GM19467 (cell line): Measurements from ENCODE around the gene CD1C.
A peak's percentile ranks its signal among the peaks of the same experiment; 100 is the strongest.
"Not testable (repeated sequence)": the region's sequence is repeated elsewhere in the genome, so short reads cannot be mapped to it uniquely, and the experiment has no call there.

ENCODE experiments used
- ATAC-seq: cut with Tn5 transposase; IDR thresholded peaks from one replicate; pipeline ENCODE4 v1.9.1; 2021; ENCODE audit warnings: mild to moderate bottlenecking, moderate library complexity; ENCODE audit not compliant: unreplicated experiment

The CD1C gene

DNA sequence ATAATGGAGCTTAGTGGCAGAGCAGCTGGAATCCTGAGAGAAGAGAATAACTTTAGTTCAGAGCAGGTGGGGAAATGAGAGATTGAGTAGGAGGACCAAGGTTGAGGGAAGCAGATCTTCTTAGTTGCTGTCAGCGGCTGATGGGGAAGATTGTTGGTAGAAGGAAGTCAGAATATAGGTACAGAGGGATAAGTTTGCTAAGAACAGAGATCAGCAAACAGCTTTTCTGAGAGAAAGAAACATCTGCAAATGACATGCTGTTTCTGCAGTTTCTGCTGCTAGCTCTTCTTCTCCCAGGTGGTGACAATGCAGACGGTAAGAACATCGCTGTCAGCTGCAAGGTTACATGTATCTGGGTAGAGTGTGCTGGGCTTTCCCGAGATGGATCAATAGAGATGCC is at the start of gene CD1C:
Gene CD1C, plus strand, starts transcription at position 113 of the 400 bp plus-strand sequence. Its CDS starts 142 bp downstream, at position 255.
- no peak for ATAC-seq

DNA sequence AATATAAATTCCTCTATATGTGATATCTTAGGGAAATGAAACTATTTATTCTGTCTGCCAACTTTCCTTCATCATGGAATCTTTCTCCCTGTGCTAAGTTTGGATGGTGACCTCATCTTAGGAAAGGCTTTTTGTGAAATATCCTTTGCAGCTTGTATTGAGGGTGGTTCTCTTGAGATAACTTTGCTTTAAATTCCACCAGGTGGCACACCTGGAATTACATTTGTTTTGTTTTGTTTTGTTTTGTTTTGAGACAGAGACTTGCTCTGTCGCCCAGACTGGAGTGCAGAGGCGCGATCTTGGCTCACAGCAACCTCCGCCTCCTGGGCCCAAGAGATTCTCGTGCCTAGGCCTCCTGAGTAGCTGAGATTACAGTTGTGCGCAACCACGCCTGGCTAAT is 43.1 kb upstream of the CD1C start:
- no peak for ATAC-seq

DNA sequence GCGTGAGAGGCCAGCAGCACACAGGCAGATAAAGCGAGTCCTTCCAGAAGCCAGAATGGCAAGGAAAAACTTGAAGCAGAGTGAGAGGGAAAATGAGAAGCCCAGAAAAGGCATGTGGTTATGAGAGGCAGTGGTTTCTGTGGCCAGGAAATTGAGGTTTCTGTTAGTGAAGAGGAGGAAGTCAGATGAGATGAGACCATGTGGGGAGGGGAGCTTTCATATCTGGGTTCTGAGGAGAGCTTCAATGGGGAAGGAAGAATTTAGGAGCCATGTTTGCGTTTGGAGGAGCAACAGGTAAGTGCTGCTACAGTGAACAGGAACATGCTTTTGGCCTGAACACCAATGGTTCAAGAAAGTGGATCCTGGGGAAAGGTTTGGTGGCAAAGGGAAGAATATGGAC is 41.6 kb upstream of the CD1C start:
- peak; percentile 69 for ATAC-seq

DNA sequence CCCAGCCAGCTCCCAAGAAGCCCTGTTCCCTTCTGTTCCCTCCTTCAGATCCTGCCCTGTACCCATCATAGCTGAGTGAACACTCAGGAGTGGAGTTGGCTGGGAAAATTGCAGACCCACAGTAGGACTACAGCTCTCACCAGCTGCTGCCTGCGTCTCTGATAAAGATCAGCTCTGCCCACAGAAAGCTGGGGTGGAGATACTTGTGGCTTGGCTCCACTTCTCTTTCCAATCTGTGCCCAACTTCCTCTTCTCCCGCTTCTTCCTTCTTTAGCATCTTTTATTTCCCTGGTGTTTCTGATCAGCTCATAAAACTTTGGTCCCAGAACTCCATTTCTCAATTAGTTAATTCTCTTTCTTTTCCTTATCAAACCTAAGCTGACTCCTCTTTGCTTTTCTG is 41.0 kb upstream of the CD1C start:
- ATAC-seq, result no peak

DNA sequence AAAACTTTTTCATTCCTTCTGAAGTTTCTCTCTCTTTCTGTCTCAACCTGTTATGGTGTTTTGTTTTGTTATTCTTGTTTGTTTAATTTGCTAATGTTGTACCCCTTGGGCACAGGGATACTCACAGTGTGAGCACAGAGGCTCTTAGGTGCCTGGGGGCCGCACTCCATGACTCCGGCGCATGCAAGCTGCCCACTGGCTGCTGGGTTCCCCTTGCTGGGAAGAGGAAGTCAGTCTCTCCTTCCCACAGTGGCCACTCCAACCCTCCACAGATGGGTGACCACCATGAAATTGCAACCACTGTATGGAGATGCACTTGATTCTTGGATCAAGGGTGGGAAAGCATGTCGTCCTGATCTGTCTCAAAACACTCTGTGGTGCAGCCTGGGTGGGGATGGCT is 40.1 kb upstream of the CD1C start:
- no peak for ATAC-seq

DNA sequence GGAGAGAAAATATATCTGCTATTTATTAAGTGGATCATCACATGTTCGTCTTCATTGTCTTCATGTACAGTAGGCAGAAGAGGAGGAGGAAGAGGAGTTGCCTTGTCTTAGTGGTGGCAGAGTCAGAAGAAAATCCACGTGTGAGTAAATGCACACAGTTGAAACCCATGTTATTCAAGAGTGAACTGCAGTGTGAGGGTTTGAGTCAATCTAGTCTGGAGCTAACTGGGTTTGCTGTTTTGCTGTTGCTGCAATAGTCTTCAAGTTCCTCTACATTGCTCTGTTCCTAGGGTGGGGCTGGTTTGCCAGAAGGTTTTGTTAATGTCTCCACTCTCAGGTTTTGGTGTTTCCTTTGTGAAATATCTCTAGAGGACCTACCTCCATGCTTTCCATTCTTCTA is 38.6 kb upstream of the CD1C start:
- ATAC-seq, result no peak

DNA sequence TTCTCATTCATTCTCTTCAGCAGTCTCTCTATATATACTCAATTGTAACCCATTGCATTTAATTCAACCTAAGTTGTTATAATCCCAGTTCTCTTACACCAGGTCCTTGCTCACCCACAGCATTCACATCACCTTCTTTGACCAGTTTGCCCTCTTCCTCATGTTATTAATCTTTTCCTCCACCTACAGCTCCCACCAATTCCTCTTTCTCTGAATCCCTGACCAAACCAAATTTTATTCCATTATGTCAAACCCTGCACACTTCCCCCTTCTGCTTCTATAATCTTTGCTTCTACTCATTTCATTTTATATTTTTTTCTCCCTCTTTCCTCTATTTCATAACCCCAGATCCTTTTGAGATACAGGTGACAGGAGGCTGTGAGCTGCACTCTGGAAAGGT is 34.1 kb upstream of the CD1C start:
- no peak for ATAC-seq

DNA sequence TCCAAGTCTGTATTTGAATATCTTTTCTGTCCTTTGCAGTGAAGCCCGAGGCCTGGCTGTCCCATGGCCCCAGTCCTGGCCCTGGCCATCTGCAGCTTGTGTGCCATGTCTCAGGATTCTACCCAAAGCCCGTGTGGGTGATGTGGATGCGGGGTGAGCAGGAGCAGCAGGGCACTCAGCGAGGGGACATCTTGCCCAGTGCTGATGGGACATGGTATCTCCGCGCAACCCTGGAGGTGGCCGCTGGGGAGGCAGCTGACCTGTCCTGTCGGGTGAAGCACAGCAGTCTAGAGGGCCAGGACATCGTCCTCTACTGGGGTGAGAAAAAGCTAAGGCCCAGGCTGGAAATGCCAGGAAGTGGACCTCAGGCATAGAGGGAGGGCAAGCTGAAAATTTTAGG is 33.0 kb upstream of the CD1C start:
- not testable (repeated sequence) for ATAC-seq

DNA sequence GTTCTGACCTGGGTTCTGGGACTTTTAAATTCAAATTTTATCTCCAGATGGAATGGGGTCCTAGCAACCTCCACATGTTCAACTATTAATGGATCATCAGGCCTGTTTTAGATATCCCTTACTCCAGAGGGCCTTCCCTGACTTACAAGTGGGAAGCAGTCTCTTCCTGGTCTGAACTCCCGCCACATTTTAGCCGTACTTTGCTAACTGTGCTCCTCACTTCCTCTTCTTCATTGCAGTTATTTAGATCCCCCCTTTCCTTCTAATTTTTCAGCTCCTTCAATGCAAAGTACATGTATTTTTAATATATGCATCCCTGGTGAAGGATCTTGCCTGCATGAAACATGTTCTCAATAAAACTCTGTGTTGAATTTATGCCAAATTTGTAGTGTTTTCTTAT is 31.8 kb upstream of the CD1C start:
- ATAC-seq, result no peak

DNA sequence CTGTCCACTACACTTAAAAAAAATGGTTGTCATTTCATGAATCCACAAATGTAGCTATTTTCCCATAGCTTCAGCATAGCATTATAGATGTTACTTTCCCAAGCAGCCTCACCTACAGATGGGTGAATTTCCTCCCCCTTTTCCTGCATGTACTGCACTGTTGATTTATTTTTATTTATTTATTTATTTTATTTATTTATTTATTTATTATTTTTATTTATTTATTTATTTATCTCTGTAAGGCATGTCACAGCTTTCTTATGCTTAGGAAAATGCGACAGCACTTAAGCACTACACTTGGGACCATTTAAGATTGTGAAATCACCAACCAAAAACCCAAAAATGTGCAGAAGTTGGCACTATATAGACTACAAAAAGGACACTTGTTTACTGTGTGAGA is 30.6 kb upstream of the CD1C start:
- ATAC-seq, result no peak

DNA sequence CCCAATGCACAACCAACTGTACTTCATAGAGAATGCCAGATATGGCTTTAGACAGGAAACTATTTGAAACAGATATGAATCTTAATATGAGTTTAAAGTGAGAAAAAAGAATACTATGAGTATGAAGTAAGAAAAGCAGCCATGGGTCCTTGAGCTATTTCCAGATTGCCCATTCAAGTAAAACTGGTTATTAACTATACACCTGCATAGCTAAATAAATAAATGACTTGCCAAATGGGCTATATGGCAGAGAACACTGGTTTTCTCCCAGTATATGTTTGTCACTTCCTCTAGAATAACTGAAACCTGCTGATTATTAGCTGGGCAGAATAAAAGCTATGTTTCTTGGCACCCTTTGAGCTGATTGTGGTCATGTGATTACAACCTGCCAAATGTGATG is 17.0 kb upstream of the CD1C start:
- no peak for ATAC-seq

DNA sequence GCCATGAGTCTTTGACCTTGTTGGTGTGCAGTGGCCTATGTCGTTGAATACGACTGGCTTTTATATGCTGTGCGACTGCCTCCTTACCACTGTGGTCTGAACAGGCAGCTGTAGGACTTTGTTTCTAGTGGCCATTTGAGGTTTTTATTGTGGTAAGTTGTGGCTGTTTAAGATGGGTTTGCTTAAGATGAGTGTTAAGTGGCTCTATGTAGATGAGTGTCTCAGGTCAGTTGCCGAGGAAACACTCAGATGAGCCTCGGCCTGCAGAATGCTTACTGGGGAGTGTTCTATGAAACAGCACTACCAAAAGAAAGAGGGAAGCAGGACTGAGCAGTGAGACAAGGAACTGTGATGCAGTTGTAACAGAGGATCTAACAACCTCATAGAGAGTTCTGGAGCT is 14.9 kb upstream of the CD1C start:
- no peak for ATAC-seq

DNA sequence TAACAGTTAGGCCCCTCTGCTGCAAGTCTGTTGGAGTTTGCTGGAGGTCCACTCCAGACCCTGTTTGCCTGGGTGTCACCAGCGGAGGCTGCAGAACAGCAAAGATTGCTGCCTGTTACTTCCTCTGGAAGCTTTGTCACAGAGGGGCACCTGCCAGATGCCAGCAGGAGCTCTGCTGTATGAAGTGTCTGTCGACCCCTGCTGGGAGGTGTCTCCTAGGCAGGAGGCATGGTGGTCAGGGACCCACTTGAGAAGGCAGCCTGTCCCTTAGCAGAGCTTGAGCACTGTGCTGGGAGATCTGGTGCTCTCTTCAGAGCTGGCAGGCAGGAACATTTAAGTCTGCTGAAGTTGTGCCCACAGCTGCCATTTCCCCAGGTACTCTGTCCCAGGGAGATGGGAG is 7.3 kb upstream of the CD1C start:
- not testable (repeated sequence) for ATAC-seq

DNA sequence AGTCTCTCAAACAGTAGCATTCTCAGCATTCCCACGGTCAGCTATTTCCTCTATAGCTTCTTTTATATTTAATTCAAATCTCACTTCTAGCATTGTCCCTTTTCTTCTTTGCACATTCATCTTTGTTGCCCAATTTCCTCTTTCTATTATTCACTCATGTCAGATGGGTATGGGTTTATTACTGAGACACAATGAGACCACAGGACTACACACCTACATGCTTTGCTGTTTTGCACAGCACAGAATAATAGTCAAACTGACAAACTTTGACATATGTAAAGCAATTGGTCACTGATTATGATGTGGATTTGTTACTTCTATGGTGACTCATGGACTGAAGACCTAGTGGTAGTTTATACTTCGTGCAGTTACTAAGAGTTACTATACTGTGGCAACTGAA is 5.8 kb upstream of the CD1C start:
- ATAC-seq, result peak; percentile 32

DNA sequence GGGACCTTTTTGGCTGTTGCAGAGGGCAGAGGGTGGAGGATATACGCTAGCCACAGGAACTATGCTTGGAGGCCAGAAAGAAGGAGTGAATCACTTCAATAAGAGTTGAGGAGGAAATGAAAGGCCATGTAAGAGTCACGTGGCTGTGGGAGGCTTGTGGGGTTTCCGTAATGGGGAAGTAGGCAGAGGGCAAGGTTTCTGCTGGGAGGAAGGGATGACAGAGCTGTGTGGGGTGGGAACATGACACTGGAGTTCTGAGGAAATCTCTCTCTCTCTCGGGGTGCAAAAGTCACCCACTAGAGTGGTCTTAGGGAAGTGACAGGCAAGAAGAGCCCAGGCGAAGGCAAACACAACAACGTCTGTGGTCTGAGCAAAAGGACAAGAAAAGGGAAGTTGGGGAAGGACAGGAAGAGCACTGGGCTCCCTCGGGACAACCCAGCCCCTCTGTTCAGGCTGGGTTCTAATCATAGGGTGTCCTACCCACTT is 3.9 kb upstream of the CD1C start:
- ATAC-seq, result peak; percentile 69

DNA sequence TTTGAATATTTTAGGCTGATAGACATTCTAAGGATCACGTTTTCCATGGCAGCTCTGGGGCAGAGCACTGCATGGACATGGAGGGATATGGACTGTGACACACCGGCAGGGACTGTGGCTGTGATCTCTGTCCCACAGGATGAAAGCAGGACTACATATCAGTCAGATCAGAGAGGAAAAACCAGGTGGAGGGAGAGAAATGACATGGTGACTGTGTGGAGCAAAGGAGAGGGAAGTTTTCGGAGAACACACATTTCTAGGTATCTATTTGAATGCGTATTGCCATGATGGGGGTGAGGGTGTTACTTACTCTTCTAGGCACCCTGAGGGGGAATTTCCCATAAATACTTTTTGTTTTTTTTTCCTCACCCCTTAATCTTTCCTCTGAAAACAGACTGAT is 3.2 kb upstream of the CD1C start:
- ATAC-seq, result no peak

DNA sequence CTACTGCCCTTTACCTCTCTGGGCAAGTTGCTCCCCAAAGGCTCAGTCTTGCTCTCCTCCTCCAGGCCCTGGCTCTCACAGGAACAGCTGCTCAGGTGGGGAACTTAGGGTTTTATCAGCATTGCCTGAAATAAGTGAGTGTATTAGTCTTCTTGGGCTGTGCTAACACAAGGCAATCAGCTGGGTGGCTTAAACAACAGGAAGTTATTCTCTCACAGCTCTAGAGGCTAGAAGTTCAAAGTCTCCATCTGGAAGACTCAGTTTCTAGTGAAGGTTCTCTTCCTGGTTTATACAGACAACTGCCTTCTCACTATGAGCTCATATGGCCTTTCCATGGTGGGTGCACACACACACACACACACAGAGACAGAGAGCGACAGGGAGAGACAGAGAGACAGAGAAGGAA is 2.8 kb upstream of the CD1C start:
- ATAC-seq, result no peak

DNA sequence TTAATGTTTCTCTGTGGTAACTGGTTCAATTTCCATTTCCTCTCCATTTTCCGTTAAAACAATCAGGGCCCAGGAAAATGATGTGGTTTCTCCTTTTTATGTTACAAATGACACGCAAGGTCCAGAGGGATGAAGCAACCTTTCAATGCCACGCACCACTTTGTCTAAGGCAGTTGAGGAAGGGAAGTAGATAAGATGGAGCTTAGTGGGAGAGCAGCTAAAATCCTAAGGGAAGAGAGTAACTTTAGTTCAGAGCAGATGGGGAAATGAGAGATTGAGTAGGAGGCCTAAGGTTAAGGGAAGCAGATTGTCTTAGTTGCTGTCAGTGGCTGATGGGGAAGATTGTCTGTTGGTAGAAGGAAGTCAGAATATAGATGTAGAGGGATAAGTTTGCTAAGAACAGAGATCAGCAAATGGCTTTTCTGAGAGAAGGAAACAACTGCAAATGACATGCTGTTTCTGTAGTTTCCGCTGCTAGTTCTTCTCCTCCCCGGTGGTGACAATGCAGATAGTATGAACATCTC is 660 bp downstream of the CD1C start:
- ATAC-seq, result no peak

DNA sequence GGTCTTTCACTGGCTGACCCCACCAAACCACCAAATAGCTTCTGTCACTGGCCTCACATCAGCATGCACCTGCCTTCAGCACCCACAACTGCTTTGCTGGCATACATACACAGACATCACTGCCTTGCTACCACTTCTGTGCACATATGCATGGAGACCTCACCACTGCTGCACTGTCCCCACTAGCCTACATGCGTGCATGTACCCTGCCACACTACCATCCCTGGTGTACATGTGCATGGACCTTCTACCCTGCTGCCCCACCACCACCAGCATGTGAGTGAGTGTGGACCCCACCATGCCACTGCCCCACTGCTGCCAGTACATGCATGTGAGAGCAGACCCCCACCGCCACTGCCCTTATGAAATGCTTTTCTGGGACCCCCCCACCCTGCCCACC is 6.1 kb downstream of the CD1C start:
- no peak for ATAC-seq

DNA sequence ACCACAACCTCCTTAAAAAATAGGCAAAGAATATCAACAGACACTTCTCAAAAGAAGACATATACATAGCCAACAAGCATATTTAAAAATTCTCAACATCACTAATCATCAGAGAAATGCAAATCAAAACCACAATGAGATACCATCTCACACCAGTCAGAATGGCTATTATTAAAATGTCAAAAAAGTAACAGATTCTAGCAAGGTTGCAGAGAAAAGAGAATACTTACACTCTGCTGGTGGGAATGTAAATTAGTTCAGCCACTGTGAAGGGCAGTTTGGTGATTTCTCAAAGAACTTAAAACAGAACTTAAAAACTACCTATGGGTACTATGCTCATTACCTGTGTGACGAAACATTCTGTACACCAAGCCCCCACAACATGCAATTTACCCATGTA is 20.9 kb downstream of the CD1C start:
- no peak for ATAC-seq

DNA sequence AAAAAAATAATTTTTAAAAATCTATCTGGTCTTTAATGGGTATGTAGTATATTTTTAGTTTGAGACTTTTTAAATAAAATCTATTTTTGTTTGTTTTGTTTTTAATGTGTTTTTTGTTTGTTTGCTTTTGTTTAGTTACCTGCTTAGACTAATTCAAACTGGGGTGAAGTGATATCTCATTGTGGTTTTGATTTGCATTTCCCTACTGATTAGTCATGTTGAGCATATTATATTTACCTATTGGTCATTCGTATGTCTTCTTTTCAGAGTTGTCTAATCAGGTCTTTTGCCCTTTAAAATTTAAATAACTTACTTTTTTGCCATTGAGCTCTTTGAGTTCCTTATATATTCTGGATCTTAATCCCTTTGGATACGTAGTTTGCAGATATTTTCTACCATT is 21.3 kb downstream of the CD1C start:
- ATAC-seq, result no peak

DNA sequence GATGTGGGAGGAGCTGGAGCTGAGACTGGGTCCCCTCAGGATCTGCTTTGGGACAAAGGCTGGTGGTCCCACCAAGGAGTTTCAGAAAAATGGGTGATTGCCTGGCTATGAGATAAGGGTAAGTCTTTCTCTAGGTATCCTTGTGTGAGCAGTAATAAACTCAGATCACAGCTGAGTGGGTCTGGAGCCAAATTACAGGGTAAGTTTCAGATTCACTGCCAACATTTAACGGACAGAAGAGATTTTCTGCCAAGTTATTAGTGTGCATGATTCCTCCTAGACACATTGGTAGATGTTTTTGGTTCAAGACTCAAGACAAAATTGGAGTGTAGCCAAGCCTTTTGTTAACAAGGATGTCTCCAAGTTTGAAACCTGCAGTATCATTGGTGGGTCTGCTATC is 34.1 kb downstream of the CD1C start:
- no peak for ATAC-seq

DNA sequence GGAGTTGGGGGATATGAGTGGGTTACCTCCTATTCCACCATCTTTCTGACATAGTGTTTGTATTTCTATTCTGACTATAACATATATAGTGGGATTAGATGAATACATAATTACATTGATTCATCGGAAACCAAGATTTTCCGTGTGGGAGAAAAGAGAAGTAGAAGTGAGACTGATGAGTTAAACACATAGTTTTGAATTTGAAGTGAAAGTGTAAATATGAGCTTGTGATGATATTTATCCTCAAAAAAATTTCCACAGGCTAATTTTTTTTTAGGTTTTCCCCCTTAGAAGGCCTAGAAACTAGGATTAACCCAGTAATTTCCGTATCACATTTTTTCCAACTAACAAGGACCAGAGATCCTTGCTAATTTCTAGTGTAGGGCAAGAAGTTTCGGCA is 34.7 kb downstream of the CD1C start:
- no peak for ATAC-seq

DNA sequence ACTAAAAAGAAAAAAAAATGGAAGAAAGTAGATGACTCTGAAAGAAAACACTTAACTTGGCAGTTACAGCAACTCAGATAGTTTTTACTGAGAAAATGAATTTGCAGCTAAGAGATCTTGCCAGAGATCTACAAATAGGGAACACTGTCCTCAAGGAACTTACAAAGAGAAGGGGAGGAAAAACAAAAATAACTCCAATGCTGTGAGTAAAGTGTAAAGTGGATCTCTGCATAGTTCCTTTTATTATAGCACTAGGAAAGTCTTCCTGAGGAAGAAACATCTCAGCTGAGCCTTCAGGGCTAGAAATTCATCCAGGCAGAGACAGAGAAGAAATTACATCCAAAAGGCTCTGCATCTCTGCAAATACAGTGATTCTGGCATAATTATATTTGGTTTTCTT is 37.8 kb downstream of the CD1C start:
- ATAC-seq, result no peak
